Gastroesophageal sphincter (tissue), 4 donors: Measurements from ENCODE around the gene IL16. TPM values are rescaled to one million over a fixed set of nuclear protein-coding genes. Genes with fewer than 3 reads are reported as not detected.
"Not testable (repeated sequence)": the region's sequence is repeated elsewhere in the genome, so short reads cannot be mapped to it uniquely, and the experiment has no call there.

Experiments used
- ATAC-seq: fragments of 150-250 bp; one replicate; pipeline ENCODE4 v1.9.1; 2016; ENCODE audit warnings: mild to moderate bottlenecking, moderate library complexity
- H3K27ac ChIP-seq, 4 donors: fragments of 200-600 bp; sonication (generic) in 3 of 4; 1 replicate in 3 of 4; 2 replicates in 1 of 4; pipeline ENCODE4 v1.5.1; 2016 to 2019
- H3K27me3 ChIP-seq: fragments of 200-600 bp; sonication (generic); one replicate; pipeline ENCODE4 v1.5.1; 2019
- H3K36me3 ChIP-seq, 2 donors: fragments of 200-600 bp; sonication (generic); one replicate each; pipeline ENCODE4 v1.5.1; 2019; ENCODE audit warnings: control low read depth in 1 of 2
- H3K4me1 ChIP-seq, 3 donors: fragments of 200-600 bp; sonication (generic); 1 replicate in 2 of 3; 2 replicates in 1 of 3; pipeline ENCODE4 v1.5.1; 2016 to 2019; ENCODE audit warnings: control low read depth in 2 of 3
- H3K4me3 ChIP-seq, 2 donors: fragments of 200-600 bp; sonication (generic); one replicate each; pipeline ENCODE4 v1.5.1; 2019; ENCODE audit warnings: mild to moderate bottlenecking in 1 of 2, moderate library complexity in 1 of 2
- H3K9me3 ChIP-seq, 3 donors: fragments of 200-600 bp; sonication (generic); one replicate each; pipeline ENCODE4 v1.5.1; 2017 to 2019; ENCODE audit warnings: control low read depth in 2 of 3
- CTCF ChIP-seq, 4 experiments: fragments of 200-600 bp in 2 of 4; fragments of 450-650 bp in 2 of 4; sonication (generic) in 1 of 4; IDR thresholded peaks; one replicate each; pipeline ENCODE4 v1.5.1; 2017 to 2019; ENCODE audit warnings: antibody characterized with exemption in 4 of 4, mild to moderate bottlenecking in 2 of 4, moderate library complexity in 2 of 4
- EP300 ChIP-seq: sonication (generic); formaldehyde crosslinking; IDR thresholded peaks from one replicate; pipeline ENCODE4 v1.6.1; 2017; ENCODE audit warnings: antibody characterized with exemption, mild to moderate bottlenecking
- POLR2A ChIP-seq, 2 donors: fragments of 450-650 bp; IDR thresholded peaks; one replicate each; pipeline ENCODE4 v1.6.1; 2017; ENCODE audit warnings: antibody characterized with exemption in 2 of 2, mild to moderate bottlenecking in 2 of 2, moderate library complexity in 1 of 2
- POLR2AphosphoS5 ChIP-seq: sonication (generic); formaldehyde crosslinking; IDR thresholded peaks from one replicate; pipeline ENCODE4 v1.6.1; 2017; ENCODE audit warnings: antibody characterized with exemption
- WGBS, 2 donors: methylation state at CpG; one replicate each; pipeline ENCODE4 v1.1.5; 2018; ENCODE audit warnings: low coverage in 1 of 2; 5-methylcytosine and 5-hydroxymethylcytosine counted together
- total RNA-seq, 4 donors: library from RNA; depleted of rRNA; stranded (reverse); fragments of >200 nt; gene quantifications; one replicate each; pipeline ENCODE4 v1.1.0, GENCODE V29; 2016

Gene IL16
- total RNA-seq, 4 donors from 2014 or later = 15.0 to 35.2 (median 23.6) TPM

- H3K27ac ChIP-seq = no peak overlapping the region
- H3K4me3 ChIP-seq = no peak overlapping the region
- no peaks in the 10 kb centered on the region for H3K9me3 ChIP-seq
- WGBS, 2 donors = 74 to 96% methylated on average over 5 of the region's 5 CpGs
- no peak for ATAC-seq
- no peaks in the 10 kb centered on the region for H3K27me3 ChIP-seq
- no peaks in the 10 kb centered on the region for H3K36me3 ChIP-seq
- TF ChIP-seq CTCF (IDR thresholded peaks at IDR 0.05) = no peak
- TF ChIP-seq EP300 = no peak
- no peak for TF ChIP-seq POLR2A (IDR thresholded peaks at IDR 0.05)
- no peak for TF ChIP-seq POLR2AphosphoS5
- no peaks in the 10 kb centered on the region for H3K4me1 ChIP-seq
Measured at GRCh38 chr15:81330366-81331090, 133.8 kb downstream of the IL16 start.

GRCh38 chr15:81331141-81331540 is 134.5 kb downstream of the IL16 start:
- not testable (repeated sequence) for H3K4me3 ChIP-seq, H3K27ac ChIP-seq, H3K27me3 ChIP-seq, H3K9me3 ChIP-seq, H3K36me3 ChIP-seq, H3K4me1 ChIP-seq, ATAC-seq
- 63 to 78% methylated on average over 3 to 9 of the region's 9 CpGs for WGBS, 2 donors

GRCh38 chr15:81331600-81331999 is 134.9 kb downstream of the IL16 start:
- WGBS, 2 donors = 85 to 98% methylated on average over 13 to 14 of the region's 15 CpGs

DNA sequence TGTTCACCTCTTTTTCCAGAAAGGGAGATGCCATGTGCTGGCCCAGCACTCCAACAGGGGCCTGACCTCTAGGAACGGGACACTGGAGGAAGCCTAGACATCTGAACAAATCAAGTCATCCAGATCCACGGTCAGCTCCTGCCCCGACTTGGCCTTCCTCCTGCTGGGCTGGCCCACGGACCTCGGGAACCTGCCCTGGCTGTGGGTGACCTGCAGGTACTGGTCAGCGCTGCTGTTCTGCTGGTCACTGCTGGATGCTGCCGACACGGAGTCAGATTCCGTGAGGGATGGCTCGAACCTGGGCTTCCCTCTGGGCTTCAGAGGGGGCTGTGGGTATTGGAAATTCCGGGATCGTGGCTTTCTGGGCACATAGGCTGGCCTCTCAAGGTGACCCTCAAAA is 135.6 kb downstream of the IL16 start:
- Histone ChIP-seq H3K27me3 (no peaks in the 10 kb centered on the region), H3K4me3 (no peak overlapping the region), H3K4me1 (peaks cover 0 to 4% (median 3%) of the 10 kb centered on the region in 3 donors), H3K36me3 (no peaks in the 10 kb centered on the region), H3K27ac (no peak overlapping the region), H3K9me3 (no peaks in the 10 kb centered on the region)
- ATAC-seq = no peak
- no CpG with 5 or more reads among the region's 12 CpGs for WGBS, 2 donors
- TF ChIP-seq EP300 (no peak), CTCF (IDR thresholded peaks at IDR 0.05) (no peak), POLR2A (IDR thresholded peaks at IDR 0.05) (no peak), POLR2AphosphoS5 (no peak)

More at GRCh38 chr15:81331600-81331999, 134.9 kb downstream of the IL16 start:
- TF ChIP-seq POLR2A (IDR thresholded peaks at IDR 0.05) (peak in 1 of 2 donors; percentile 7), POLR2AphosphoS5 (no peak)
- Histone ChIP-seq H3K4me1 (no peaks in the 10 kb centered on the region), H3K27ac (no peak overlapping the region), H3K4me3 (no peak overlapping the region), H3K27me3 (no peaks in the 10 kb centered on the region), H3K9me3 (no peaks in the 10 kb centered on the region), H3K36me3 (no peaks in the 10 kb centered on the region)
- no peak for ATAC-seq

DNA sequence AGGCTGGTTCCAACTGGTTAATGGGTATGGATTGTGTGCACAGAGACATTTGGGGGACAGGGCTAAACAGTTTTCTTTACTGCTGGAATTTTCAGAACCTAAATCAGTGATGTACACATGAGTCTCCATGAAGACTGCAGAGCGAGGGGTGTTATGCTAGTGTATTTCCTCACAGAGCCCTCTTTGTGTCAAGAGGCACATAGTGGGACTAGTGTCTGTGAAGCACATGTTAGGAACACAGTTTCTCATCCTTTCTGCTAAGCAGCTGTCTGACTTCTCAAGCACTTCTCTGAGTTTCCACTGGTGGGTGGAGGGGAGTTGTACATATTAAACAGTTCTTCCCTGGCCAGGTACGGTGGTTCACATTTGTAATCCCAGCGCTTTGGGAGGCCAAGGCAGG is 136.7 kb downstream of the IL16 start:
- 50 to 94% methylated on average over 1 to 2 of the region's 3 CpGs for WGBS, 2 donors
- H3K9me3 ChIP-seq = no peaks in the 10 kb centered on the region
- H3K27me3 ChIP-seq = no peaks in the 10 kb centered on the region
- H3K36me3 ChIP-seq = no peaks in the 10 kb centered on the region
- H3K27ac ChIP-seq = no peak overlapping the region
- no peak for TF ChIP-seq EP300
- no peak for TF ChIP-seq POLR2A (IDR thresholded peaks at IDR 0.05)
- no peak for TF ChIP-seq POLR2AphosphoS5
- no peak for TF ChIP-seq CTCF (IDR thresholded peaks at IDR 0.05)
- ATAC-seq = no peak
- peaks cover 0 to 14% (median 5%) of the 10 kb centered on the region in 3 donors for H3K4me1 ChIP-seq
- H3K4me3 ChIP-seq = no peak overlapping the region

DNA sequence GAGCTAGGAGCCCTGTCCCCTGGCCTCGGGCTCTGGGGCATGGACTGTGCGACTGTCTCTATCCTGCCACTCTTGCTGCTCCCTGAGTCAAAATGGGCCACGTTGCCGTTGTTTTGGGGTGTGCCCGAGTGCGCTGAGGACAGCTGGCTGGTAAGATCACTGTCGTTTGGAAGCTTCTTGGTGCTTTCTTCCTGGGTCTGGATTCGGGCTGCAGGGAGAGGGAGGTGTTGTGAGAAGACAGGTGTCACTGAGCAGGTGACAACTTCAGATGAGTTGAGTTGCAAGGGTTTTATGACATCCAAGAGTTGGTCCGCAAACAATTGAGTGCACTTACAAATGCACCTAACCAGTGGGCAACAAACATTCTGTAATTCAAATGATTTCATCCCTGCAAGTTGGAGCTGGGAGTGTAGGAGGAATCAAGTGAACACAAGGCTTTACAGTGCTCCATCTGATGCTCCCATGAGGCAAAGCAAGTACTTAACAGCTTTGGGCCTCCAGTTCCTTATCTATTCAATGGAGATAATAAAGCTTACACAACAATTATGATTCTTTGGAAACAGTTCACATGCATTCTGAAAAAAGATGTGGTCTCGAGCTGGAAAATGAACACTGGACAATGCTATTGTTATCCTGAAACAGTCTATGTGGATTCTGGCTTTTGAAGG is 138.2 kb downstream of the IL16 start:
- 98 to 100% methylated on average over 1 to 8 of the region's 10 CpGs for WGBS, 2 donors
- no peaks in the 10 kb centered on the region for H3K9me3 ChIP-seq
- H3K4me3 ChIP-seq = no peak overlapping the region
- no peak for ATAC-seq
- H3K27me3 ChIP-seq = no peaks in the 10 kb centered on the region
- no peaks in the 10 kb centered on the region for H3K36me3 ChIP-seq
- H3K27ac ChIP-seq = no peak overlapping the region
- H3K4me1 ChIP-seq = peaks cover 0 to 23% (median 11%) of the 10 kb centered on the region in 3 donors
- no peak for TF ChIP-seq POLR2A (IDR thresholded peaks at IDR 0.05)
- no peak for TF ChIP-seq POLR2AphosphoS5
- no peak for TF ChIP-seq CTCF (IDR thresholded peaks at IDR 0.05)
- TF ChIP-seq EP300 = no peak
